Muscle layer of colon (tissue), 2 donors: ENCODE measurements around the gene CCDC7.
"Not testable (repeated sequence)": the region's sequence is repeated elsewhere in the genome, so short reads cannot be mapped to it uniquely, and the experiment has no call there.

Source experiments
- H3K27ac ChIP-seq: one replicate; pipeline ENCODE4 v1.7.0; 2013; ENCODE audit warnings: low read depth, mild to moderate bottlenecking, low read length, moderate library complexity
- H3K27me3 ChIP-seq, 2 donors: one replicate each; pipeline ENCODE4 v1.7.0; 2013; ENCODE audit warnings: low read length in 2 of 2, mild to moderate bottlenecking in 2 of 2; ENCODE audit not compliant: insufficient read depth in 2 of 2, control insufficient read depth in 1 of 2
- H3K36me3 ChIP-seq: one replicate; pipeline ENCODE4 v1.7.0; 2013; ENCODE audit warnings: mild to moderate bottlenecking, low read length; ENCODE audit not compliant: insufficient read depth
- H3K4me1 ChIP-seq: one replicate; pipeline ENCODE4 v1.7.0; 2013; ENCODE audit warnings: mild to moderate bottlenecking, low read length; ENCODE audit not compliant: insufficient read depth
- H3K4me3 ChIP-seq, 2 donors: one replicate each; pipeline ENCODE4 v1.7.0; 2013; ENCODE audit warnings: low read length in 2 of 2, low read depth in 1 of 2, mild to moderate bottlenecking in 1 of 2, moderate library complexity in 1 of 2
- H3K9ac ChIP-seq: one replicate; pipeline ENCODE4 v1.7.0; 2013; ENCODE audit warnings: low read length
- H3K9me3 ChIP-seq: one replicate; pipeline ENCODE4 v1.7.0; 2013; ENCODE audit warnings: mild to moderate bottlenecking, low read length
- donor health status: abdominal sarcoma.
- donor health status: Adenocarcinoma of cecum.

The CCDC7 gene

GRCh38 chr10:32445740-32446535 is at the start of gene CCDC7:
TSS of gene CCDC7 (plus strand) at chr10:32446140. CDS start at chr10:32451643, 5,503 bp downstream.
- Histone ChIP-seq H3K4me3 (peak within 1 kb of the TSS; percentile 85 to 90), H3K9me3 (no peaks in the 10 kb centered on the region), H3K27ac (peak within 1 kb of the TSS; percentile 98), H3K36me3 (no peaks in the 10 kb centered on the region), H3K9ac (peak within 1 kb of the TSS; percentile 94), H3K4me1 (peaks cover 13% of the 10 kb centered on the region), H3K27me3 (no peaks in the 10 kb centered on the region)

- not testable (repeated sequence) for H3K4me3 ChIP-seq, H3K27ac ChIP-seq, H3K27me3 ChIP-seq, H3K9me3 ChIP-seq, H3K4me1 ChIP-seq, H3K36me3 ChIP-seq, H3K9ac ChIP-seq
These were observed 48.8 kb upstream of the CCDC7 start for GRCh38 chr10:32397163-32397562.

GRCh38 chr10:32399720-32400119 is 46.2 kb upstream of the CCDC7 start:
- H3K4me3 ChIP-seq, H3K27me3 ChIP-seq, H3K27ac ChIP-seq, H3K9me3 ChIP-seq, H3K4me1 ChIP-seq, H3K9ac ChIP-seq, H3K36me3 ChIP-seq: not testable (repeated sequence)

GRCh38 chr10:32400961-32401360 is 45.0 kb upstream of the CCDC7 start:
- Histone ChIP-seq H3K27me3 (no peaks in the 10 kb centered on the region), H3K4me1 (no peaks in the 10 kb centered on the region), H3K4me3 (no peak overlapping the region), H3K9ac (no peak overlapping the region), H3K27ac (no peak overlapping the region), H3K36me3 (no peaks in the 10 kb centered on the region), H3K9me3 (no peaks in the 10 kb centered on the region)

GRCh38 chr10:32402499-32402898 is 43.4 kb upstream of the CCDC7 start:
- H3K36me3 ChIP-seq: no peaks in the 10 kb centered on the region
- no peaks in the 10 kb centered on the region for H3K27me3 ChIP-seq
- no peak overlapping the region for H3K27ac ChIP-seq
- no peak overlapping the region for H3K4me3 ChIP-seq
- no peak overlapping the region for H3K9ac ChIP-seq
- H3K9me3 ChIP-seq: no peaks in the 10 kb centered on the region
- H3K4me1 ChIP-seq: no peaks in the 10 kb centered on the region

GRCh38 chr10:32403091-32403490 is 42.8 kb upstream of the CCDC7 start:
- Histone ChIP-seq H3K4me1 (no peaks in the 10 kb centered on the region), H3K9me3 (no peaks in the 10 kb centered on the region), H3K9ac (no peak overlapping the region), H3K27ac (no peak overlapping the region), H3K4me3 (no peak overlapping the region), H3K36me3 (no peaks in the 10 kb centered on the region), H3K27me3 (no peaks in the 10 kb centered on the region)

- Histone ChIP-seq H3K27me3 (no peaks in the 10 kb centered on the region), H3K9ac (no peak overlapping the region), H3K27ac (no peak overlapping the region), H3K4me1 (peaks cover 14% of the 10 kb centered on the region), H3K36me3 (no peaks in the 10 kb centered on the region), H3K9me3 (no peaks in the 10 kb centered on the region), H3K4me3 (no peak overlapping the region)
These were observed 37.2 kb upstream of the CCDC7 start for GRCh38 chr10:32408690-32409089.

GRCh38 chr10:32409741-32410140 is 36.2 kb upstream of the CCDC7 start:
- H3K4me3 ChIP-seq: no peak overlapping the region
- H3K9ac ChIP-seq: no peak overlapping the region
- no peaks in the 10 kb centered on the region for H3K36me3 ChIP-seq
- H3K9me3 ChIP-seq: no peaks in the 10 kb centered on the region
- peaks cover 14% of the 10 kb centered on the region for H3K4me1 ChIP-seq
- H3K27me3 ChIP-seq: no peaks in the 10 kb centered on the region
- H3K27ac ChIP-seq: no peak overlapping the region

GRCh38 chr10:32410569-32410968 is 35.4 kb upstream of the CCDC7 start:
- Histone ChIP-seq H3K9me3 (no peaks in the 10 kb centered on the region), H3K9ac (no peak overlapping the region), H3K27ac (no peak overlapping the region), H3K27me3 (no peaks in the 10 kb centered on the region), H3K4me1 (peaks cover 14% of the 10 kb centered on the region), H3K36me3 (no peaks in the 10 kb centered on the region), H3K4me3 (no peak overlapping the region)

GRCh38 chr10:32411797-32412498 is 34.0 kb upstream of the CCDC7 start:
- Histone ChIP-seq H3K9ac (no peak overlapping the region), H3K36me3 (no peaks in the 10 kb centered on the region), H3K9me3 (no peaks in the 10 kb centered on the region), H3K4me3 (no peak overlapping the region), H3K27ac (no peak overlapping the region), H3K4me1 (peaks cover 14% of the 10 kb centered on the region), H3K27me3 (no peaks in the 10 kb centered on the region)

GRCh38 chr10:32412499-32412853 is 33.5 kb upstream of the CCDC7 start:
- H3K4me1 ChIP-seq: peaks cover 18% of the 10 kb centered on the region
- no peak overlapping the region for H3K27ac ChIP-seq
- H3K4me3 ChIP-seq: no peak overlapping the region

GRCh38 chr10:32413513-32413912 is 32.4 kb upstream of the CCDC7 start:
- Histone ChIP-seq H3K9me3 (no peaks in the 10 kb centered on the region), H3K9ac (no peak overlapping the region), H3K36me3 (no peaks in the 10 kb centered on the region), H3K27me3 (no peaks in the 10 kb centered on the region), H3K27ac (peak overlapping the region; percentile 71), H3K4me3 (no peak overlapping the region), H3K4me1 (peaks cover 21% of the 10 kb centered on the region)

More at GRCh38 chr10:32412499-32412853, 33.5 kb upstream of the CCDC7 start:
- no peak overlapping the region for H3K9ac ChIP-seq
- no peaks in the 10 kb centered on the region for H3K9me3 ChIP-seq
- H3K36me3 ChIP-seq: no peaks in the 10 kb centered on the region
- no peaks in the 10 kb centered on the region for H3K27me3 ChIP-seq
